Epidermal melanocyte (primary cell): ENCODE data around the gene TAF3.

Experiments used
- DNase-seq: peaks from one replicate; pipeline ENCODE4 v3.0.0; 2011; ENCODE audit warnings: low spot score; ENCODE audit not compliant: insufficient read length

TAF3 gene

GRCh38 chr10:7933262-7933661 lies 115.0 kb downstream of the TAF3 start:
- no peak for DNase-seq

- no peak for DNase-seq
These were observed 115.5 kb downstream of the TAF3 start for GRCh38 chr10:7933757-7934156.

GRCh38 chr10:7937315-7937945 lies 119.1 kb downstream of the TAF3 start:
- no peak for DNase-seq

GRCh38 chr10:7941576-7941975 lies 123.3 kb downstream of the TAF3 start:
- no peak for DNase-seq

GRCh38 chr10:7942316-7942715 lies 124.0 kb downstream of the TAF3 start:
- DNase-seq, result no peak

GRCh38 chr10:7942859-7943258 lies 124.6 kb downstream of the TAF3 start:
- no peak for DNase-seq

GRCh38 chr10:7944215-7944480 lies 125.8 kb downstream of the TAF3 start:
- no peak for DNase-seq

GRCh38 chr10:7944537-7944936 lies 126.2 kb downstream of the TAF3 start:
- DNase-seq, result no peak

GRCh38 chr10:7945034-7945433 lies 126.7 kb downstream of the TAF3 start:
- no peak for DNase-seq

- no peak for DNase-seq
These were observed 127.3 kb downstream of the TAF3 start for GRCh38 chr10:7945469-7946187.

GRCh38 chr10:7948371-7949000 lies 130.2 kb downstream of the TAF3 start:
- DNase-seq, result no peak

- DNase-seq, result no peak
These were observed 132.9 kb downstream of the TAF3 start for GRCh38 chr10:7950981-7951847.

GRCh38 chr10:7952266-7952665 lies 134.0 kb downstream of the TAF3 start:
- no peak for DNase-seq

- no peak for DNase-seq
These were observed 135.1 kb downstream of the TAF3 start for GRCh38 chr10:7953447-7953846.

- DNase-seq, result no peak
These were observed 137.1 kb downstream of the TAF3 start for GRCh38 chr10:7955446-7955845.

GRCh38 chr10:7956508-7956907 lies 138.2 kb downstream of the TAF3 start:
- DNase-seq, result no peak

- no peak for DNase-seq
These were observed 139.3 kb downstream of the TAF3 start for GRCh38 chr10:7957591-7957990.

- DNase-seq, result no peak
These were observed 140.1 kb downstream of the TAF3 start for GRCh38 chr10:7958442-7958841.

GRCh38 chr10:7960108-7960507 lies 141.8 kb downstream of the TAF3 start:
- no peak for DNase-seq

GRCh38 chr10:7962592-7962991 lies 144.3 kb downstream of the TAF3 start:
- no peak for DNase-seq

GRCh38 chr10:7965457-7965856 lies 147.2 kb downstream of the TAF3 start:
- no peak for DNase-seq

- DNase-seq, result no peak
These were observed 148.7 kb downstream of the TAF3 start for GRCh38 chr10:7967035-7967434.
